Fibroblast of pulmonary artery (primary cell): ENCODE data around the gene MGMT.

Source experiments
- DNase-seq: peaks from one replicate; pipeline ENCODE4 v3.0.0-alpha.2; 2010; ENCODE audit warnings: low read depth
- H3K4me3 ChIP-seq: replicated peaks from 2 replicates; pipeline ENCODE4 v1.5.1; 2011; ENCODE audit warnings: low read depth, mild to moderate bottlenecking, control low read depth, low read length, moderate library complexity
- CTCF ChIP-seq: IDR thresholded peaks from 2 replicates; pipeline ENCODE4 v1.5.1; 2011; ENCODE audit warnings: mild to moderate bottlenecking, control low read depth, low read length, inconsistent platforms; ENCODE audit errors: missing control alignments

MGMT gene

GRCh38 chr10:129761197-129761972 lies 294.3 kb downstream of the MGMT start:
- TF ChIP-seq CTCF, result no peak
- no peak for DNase-seq

GRCh38 chr10:129761981-129762956 lies 295.2 kb downstream of the MGMT start:
- no peak overlapping the region for H3K4me3 ChIP-seq
- no peak for TF ChIP-seq CTCF
- DNase-seq, result no peak

More at GRCh38 chr10:129761197-129761972, 294.3 kb downstream of the MGMT start:
- no peak overlapping the region for H3K4me3 ChIP-seq

- no peak for TF ChIP-seq CTCF
- H3K4me3 ChIP-seq, result no peak overlapping the region
- DNase-seq, result no peak
Measured at GRCh38 chr10:129764011-129764900, 297.2 kb downstream of the MGMT start.

- DNase-seq, result no peak
- H3K4me3 ChIP-seq, result no peak overlapping the region
- no peak for TF ChIP-seq CTCF
Measured at GRCh38 chr10:129764901-129765663, 298.0 kb downstream of the MGMT start.

- TF ChIP-seq CTCF, result no peak
- no peak overlapping the region for H3K4me3 ChIP-seq
- DNase-seq, result no peak
Measured at GRCh38 chr10:129765664-129766550, 298.9 kb downstream of the MGMT start.
